Measurements from ENCODE around the gene CFAP70. TPM values are rescaled to one million over a fixed set of nuclear protein-coding genes. Genes with fewer than 3 reads are reported as not detected.

The CFAP70 gene
- total RNA-seq, 1 donor: 1.1 TPM

- H3K79me2 ChIP-seq (ENCODE audit: insufficient read depth, low read length): no peaks in the 10 kb centered on the region
- H4K20me1 ChIP-seq (ENCODE audit: insufficient read depth, low read length): no peaks in the 10 kb centered on the region
- DNase-seq (ENCODE audit: insufficient read length, low spot score, missing footprints): no peak
- TF ChIP-seq CTCF (IDR thresholded peaks at IDR 0.05; ENCODE audit: extremely low read depth, low read depth, low read length): no peak
- no peak overlapping the region for H2AFZ ChIP-seq (ENCODE audit: low read length)
- no peak overlapping the region for H3K4me2 ChIP-seq (ENCODE audit: insufficient read depth, low read length)
- no peaks in the 10 kb centered on the region for H3K4me1 ChIP-seq (ENCODE audit: insufficient read depth, low read length)
- H3K27me3 ChIP-seq (ENCODE audit: insufficient read depth, low read length): no peaks in the 10 kb centered on the region
- no peak overlapping the region for H3K27ac ChIP-seq (ENCODE audit: low read depth, low read length)
- H3K9me3 ChIP-seq (ENCODE audit: low read depth, low read length): no peaks in the 10 kb centered on the region
- peaks cover 38% of the 10 kb centered on the region for H3K36me3 ChIP-seq (ENCODE audit: insufficient read depth, low read length)
- H3K4me3 ChIP-seq (ENCODE audit: insufficient read depth, low read length): no peak overlapping the region
Observed at GRCh38 chr10:73366381-73367298, 8.0 kb upstream of the CFAP70 start.

- Histone ChIP-seq H3K27ac (ENCODE audit: low read depth, low read length) (no peak overlapping the region), H3K4me2 (ENCODE audit: insufficient read depth, low read length) (no peak overlapping the region), H3K9me3 (ENCODE audit: low read depth, low read length) (no peaks in the 10 kb centered on the region), H4K20me1 (ENCODE audit: insufficient read depth, low read length) (no peaks in the 10 kb centered on the region), H3K4me3 (ENCODE audit: insufficient read depth, low read length) (no peak overlapping the region), H2AFZ (ENCODE audit: low read length) (no peak overlapping the region), H3K27me3 (ENCODE audit: insufficient read depth, low read length) (no peaks in the 10 kb centered on the region), H3K36me3 (ENCODE audit: insufficient read depth, low read length) (peaks cover 31% of the 10 kb centered on the region), H3K4me1 (ENCODE audit: insufficient read depth, low read length) (no peaks in the 10 kb centered on the region), H3K79me2 (ENCODE audit: insufficient read depth, low read length) (no peaks in the 10 kb centered on the region)
- TF ChIP-seq CTCF (IDR thresholded peaks at IDR 0.05; ENCODE audit: extremely low read depth, low read depth, low read length): no peak
- DNase-seq (ENCODE audit: insufficient read length, low spot score, missing footprints): no peak
Observed at GRCh38 chr10:73364964-73365363, 6.3 kb upstream of the CFAP70 start.

- Histone ChIP-seq H3K36me3 (ENCODE audit: insufficient read depth, low read length) (no peaks in the 10 kb centered on the region), H3K4me3 (ENCODE audit: insufficient read depth, low read length) (peak overlapping the region; percentile 77), H3K9me3 (ENCODE audit: low read depth, low read length) (no peaks in the 10 kb centered on the region), H3K4me1 (ENCODE audit: insufficient read depth, low read length) (peaks cover 12% of the 10 kb centered on the region), H3K4me2 (ENCODE audit: insufficient read depth, low read length) (peak overlapping the region; percentile 91), H2AFZ (ENCODE audit: low read length) (peak overlapping the region; percentile 61), H3K27me3 (ENCODE audit: insufficient read depth, low read length) (peaks cover under 1% of the 10 kb centered on the region), H3K27ac (ENCODE audit: low read depth, low read length) (no peak overlapping the region), H3K79me2 (ENCODE audit: insufficient read depth, low read length) (no peaks in the 10 kb centered on the region), H4K20me1 (ENCODE audit: insufficient read depth, low read length) (no peaks in the 10 kb centered on the region)
- TF ChIP-seq CTCF (IDR thresholded peaks at IDR 0.05; ENCODE audit: extremely low read depth, low read depth, low read length): no peak
- DNase-seq (ENCODE audit: insufficient read length, low spot score, missing footprints): no peak
Observed at GRCh38 chr10:73359492-73359891, 828 bp upstream of the CFAP70 start.

- Histone ChIP-seq H3K4me1 (ENCODE audit: insufficient read depth, low read length) (peaks cover 12% of the 10 kb centered on the region), H3K9me3 (ENCODE audit: low read depth, low read length) (no peaks in the 10 kb centered on the region), H3K27me3 (ENCODE audit: insufficient read depth, low read length) (peaks cover 2% of the 10 kb centered on the region), H3K36me3 (ENCODE audit: insufficient read depth, low read length) (no peaks in the 10 kb centered on the region), H3K27ac (ENCODE audit: low read depth, low read length) (peak overlapping the region; percentile 60), H3K4me3 (ENCODE audit: insufficient read depth, low read length) (peak overlapping the region; percentile 77), H2AFZ (ENCODE audit: low read length) (peak overlapping the region; percentile 87), H3K79me2 (ENCODE audit: insufficient read depth, low read length) (no peaks in the 10 kb centered on the region), H4K20me1 (ENCODE audit: insufficient read depth, low read length) (no peaks in the 10 kb centered on the region), H3K4me2 (ENCODE audit: insufficient read depth, low read length) (peak overlapping the region; percentile 91)
- TF ChIP-seq CTCF (IDR thresholded peaks at IDR 0.05; ENCODE audit: extremely low read depth, low read depth, low read length): no peak
- DNase-seq (ENCODE audit: insufficient read length, low spot score, missing footprints): no peak
Observed at GRCh38 chr10:73357821-73358220, 843 bp downstream of the CFAP70 start.
